ENCODE results near the gene SLC9A3. TPM values are rescaled to one million over a fixed set of nuclear protein-coding genes. Genes with fewer than 3 reads are reported as not detected.
"Not testable (repeated sequence)": the region's sequence is repeated elsewhere in the genome, so short reads cannot be mapped to it uniquely, and the experiment has no call there.

Gene SLC9A3
- total and polyA plus RNA-seq, 2 of the 13 experiments (the other 11 are each of a cell fraction or from before 2014, with no cell fraction given) = 1.5 to 1.8 TPM

DNA sequence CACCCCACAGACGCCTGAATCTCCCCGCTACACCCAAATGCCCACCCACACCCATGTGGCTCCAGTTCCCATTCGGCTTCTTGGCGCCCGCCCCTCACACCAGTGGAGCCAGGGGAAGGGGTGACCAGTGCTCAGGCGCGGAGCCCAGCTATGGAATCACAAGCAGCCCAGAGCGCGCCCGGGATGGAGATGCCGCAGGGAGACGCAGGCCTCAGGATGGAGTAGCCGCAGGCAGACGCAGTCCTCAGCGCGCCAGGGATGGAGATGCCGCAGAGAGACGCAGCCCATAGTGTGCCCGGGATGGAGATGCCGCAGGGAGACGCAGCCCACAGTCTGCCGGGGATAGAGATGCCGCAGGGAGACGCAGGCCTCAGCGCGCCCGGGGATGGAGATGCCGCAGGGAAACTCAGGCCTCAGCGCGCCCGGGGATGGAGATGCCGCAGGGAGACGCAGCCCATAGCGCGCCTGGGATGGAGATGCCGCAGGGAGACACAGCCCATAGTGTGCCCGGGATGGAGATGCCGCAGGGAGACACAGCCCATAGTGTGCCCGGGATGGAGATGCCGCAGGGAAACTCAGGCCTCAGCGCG, 16.2 kb downstream of the SLC9A3 start:
- DNase-seq (ENCODE audit: low spot score); H3K9me3 ChIP-seq (ENCODE audit: low read length); intact Hi-C loops (cut with micrococcal nuclease; ENCODE audit: unreplicated experiment); CTCF ChIA-PET (ENCODE audit: low intra/inter-chr PET ratio, low total read pairs); in situ Hi-C loops (cut with HindIII; ENCODE audit: extremely low pct_ligation_motif_present, low pct_unique_long_range_greater_than_20kb); H2AFZ ChIP-seq (ENCODE audit: low read length); ATAC-seq; H3K9ac ChIP-seq (ENCODE audit: insufficient read depth, low read depth, low read length); H3K79me2 ChIP-seq (ENCODE audit: insufficient read depth, low read length); H3K4me3 ChIP-seq (replicated peaks in 1 of 3; ENCODE audit: insufficient read depth in 1 of 3, low read depth in 2 of 3, low read length in 3 of 3); FAIRE-seq; H3K4me1 ChIP-seq (ENCODE audit: insufficient read depth, low read length); H4K20me1 ChIP-seq (ENCODE audit: insufficient read depth, low read length); H3K36me3 ChIP-seq (replicated peaks in 1 of 2; ENCODE audit: control insufficient read depth in 1 of 2, insufficient read depth in 2 of 2, low read length in 2 of 2); POLR2A ChIA-PET; BruUV-seq (replicated peaks); H3K4me2 ChIP-seq (ENCODE audit: low read depth, low read length); H3K27ac ChIP-seq (ENCODE audit: extremely low read length, insufficient read depth, low read length): not testable (repeated sequence)
- 85% methylated on average over 42 of the region's 42 CpGs for WGBS (ENCODE audit: low lambda C conversion rate)
- peaks cover 9 to 43% of the 10 kb centered on the region in 2 experiments; a peak in 4 of 5 replicates for H3K27me3 ChIP-seq (ENCODE audit: control insufficient read depth in 1 of 2, insufficient read depth in 2 of 2, low read length in 2 of 2)

DNA sequence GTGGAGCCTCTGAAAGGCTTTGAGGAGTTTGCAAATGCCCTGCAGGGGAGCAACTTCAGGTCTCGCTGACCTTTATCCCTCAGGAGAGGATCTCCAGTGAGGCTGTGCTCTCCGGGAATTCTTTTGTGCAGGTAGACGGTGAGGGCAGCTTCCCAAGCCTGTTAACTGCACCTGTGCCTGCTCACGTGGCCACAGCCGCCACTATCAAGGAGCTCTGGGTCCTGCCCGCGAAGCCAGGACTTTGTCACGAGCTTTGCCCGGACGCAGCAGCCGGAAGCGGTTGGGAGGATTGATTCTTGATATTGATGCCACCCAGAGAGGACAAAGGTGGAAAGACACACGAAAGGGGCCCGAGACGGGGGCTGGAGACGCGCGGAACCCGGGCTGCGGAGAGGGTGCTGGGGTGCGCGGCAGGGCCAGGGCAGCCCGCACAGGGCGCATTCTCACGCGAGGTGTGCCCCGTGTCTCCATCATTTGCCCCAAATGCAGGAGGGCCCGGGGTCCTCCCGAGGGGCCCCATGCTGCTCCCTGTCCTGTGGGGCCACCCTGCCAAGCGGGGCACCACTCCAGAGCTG, 18.2 kb downstream of the SLC9A3 start:
- WGBS (ENCODE audit: low lambda C conversion rate) = 0% methylated on average over 5 of the region's 30 CpGs
- H3K9ac ChIP-seq (ENCODE audit: insufficient read depth, low read depth, low read length) = no peak overlapping the region
- no peaks in the 10 kb centered on the region for H3K9me3 ChIP-seq (ENCODE audit: low read length)
- H3K4me2 ChIP-seq (ENCODE audit: low read depth, low read length) = no peak overlapping the region; the same call in 1 of the 2 replicates
- H3K27ac ChIP-seq (ENCODE audit: extremely low read length, insufficient read depth, low read length) = no peak overlapping the region
- no peak overlapping the region for H2AFZ ChIP-seq (ENCODE audit: low read length)
- peaks cover 8% of the 10 kb centered on the region for H3K4me1 ChIP-seq (ENCODE audit: insufficient read depth, low read length)
- ATAC-seq = peak; percentile 13; the same call in 2 of the 3 replicates
- no peaks in the 10 kb centered on the region for H3K79me2 ChIP-seq (ENCODE audit: insufficient read depth, low read length)
- H3K36me3 ChIP-seq (replicated peaks in 1 of 2; ENCODE audit: control insufficient read depth in 1 of 2, insufficient read depth in 2 of 2, low read length in 2 of 2) = no peaks in the 10 kb centered on the region
- ChIA-PET POLR2A (no interaction called here), CTCF (ENCODE audit: low intra/inter-chr PET ratio, low total read pairs) (no interaction called here)
- TF ChIP-seq NFYC (CRISPR knock-in tag; IDR thresholded peaks at IDR 0.05) (no peak), BHLHE40 (IDR thresholded peaks at IDR 0.05; ENCODE audit: low read length) (0 out of 2 replicates have a peak, but pooled peaks have one; percentile 7), HNF4A (CRISPR knock-in tag; IDR thresholded peaks at IDR 0.05) (0 out of 2 replicates have a peak, but pooled peaks have one; percentile 8), ZNF33A (CRISPR knock-in tag; IDR thresholded peaks at IDR 0.05; ENCODE audit: borderline replicate concordance) (no peak), ZNF546 (CRISPR knock-in tag; conservative IDR thresholded peaks at IDR 0.05) (no peak), ZNF772 (CRISPR knock-in tag; IDR thresholded peaks at IDR 0.05) (no peak), HES4 (CRISPR knock-in tag; IDR thresholded peaks at IDR 0.05; ENCODE audit: borderline replicate concordance) (no peak)
- TF ChIP-seq, protein P1, sequence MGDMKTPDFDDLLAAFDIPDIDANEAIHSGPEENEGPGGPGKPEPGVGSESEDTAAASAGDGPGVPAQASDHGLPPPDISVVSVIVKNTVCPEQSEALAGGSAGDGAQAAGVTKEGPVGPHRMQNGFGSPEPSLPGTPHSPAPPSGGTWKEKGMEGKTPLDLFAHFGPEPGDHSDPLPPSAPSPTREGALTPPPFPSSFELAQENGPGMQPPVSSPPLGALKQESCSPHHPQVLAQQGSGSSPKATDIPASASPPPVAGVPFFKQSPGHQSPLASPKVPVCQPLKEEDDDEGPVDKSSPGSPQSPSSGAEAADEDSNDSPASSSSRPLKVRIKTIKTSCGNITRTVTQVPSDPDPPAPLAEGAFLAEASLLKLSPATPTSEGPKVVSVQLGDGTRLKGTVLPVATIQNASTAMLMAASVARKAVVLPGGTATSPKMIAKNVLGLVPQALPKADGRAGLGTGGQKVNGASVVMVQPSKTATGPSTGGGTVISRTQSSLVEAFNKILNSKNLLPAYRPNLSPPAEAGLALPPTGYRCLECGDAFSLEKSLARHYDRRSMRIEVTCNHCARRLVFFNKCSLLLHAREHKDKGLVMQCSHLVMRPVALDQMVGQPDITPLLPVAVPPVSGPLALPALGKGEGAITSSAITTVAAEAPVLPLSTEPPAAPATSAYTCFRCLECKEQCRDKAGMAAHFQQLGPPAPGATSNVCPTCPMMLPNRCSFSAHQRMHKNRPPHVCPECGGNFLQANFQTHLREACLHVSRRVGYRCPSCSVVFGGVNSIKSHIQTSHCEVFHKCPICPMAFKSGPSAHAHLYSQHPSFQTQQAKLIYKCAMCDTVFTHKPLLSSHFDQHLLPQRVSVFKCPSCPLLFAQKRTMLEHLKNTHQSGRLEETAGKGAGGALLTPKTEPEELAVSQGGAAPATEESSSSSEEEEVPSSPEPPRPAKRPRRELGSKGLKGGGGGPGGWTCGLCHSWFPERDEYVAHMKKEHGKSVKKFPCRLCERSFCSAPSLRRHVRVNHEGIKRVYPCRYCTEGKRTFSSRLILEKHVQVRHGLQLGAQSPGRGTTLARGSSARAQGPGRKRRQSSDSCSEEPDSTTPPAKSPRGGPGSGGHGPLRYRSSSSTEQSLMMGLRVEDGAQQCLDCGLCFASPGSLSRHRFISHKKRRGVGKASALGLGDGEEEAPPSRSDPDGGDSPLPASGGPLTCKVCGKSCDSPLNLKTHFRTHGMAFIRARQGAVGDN (CRISPR knock-in tag; IDR thresholded peaks at IDR 0.05) = peak; percentile 47; the same call in 1 of the 2 replicates
- TF ChIP-seq, protein P2, sequence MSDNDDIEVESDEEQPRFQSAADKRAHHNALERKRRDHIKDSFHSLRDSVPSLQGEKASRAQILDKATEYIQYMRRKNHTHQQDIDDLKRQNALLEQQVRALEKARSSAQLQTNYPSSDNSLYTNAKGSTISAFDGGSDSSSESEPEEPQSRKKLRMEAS (IDR thresholded peaks at IDR 0.05) = peak; percentile 33; the same call in 1 of the 2 replicates
- no peak overlapping the region; a peak in 1 of 6 replicates for H3K4me3 ChIP-seq (replicated peaks in 1 of 3; ENCODE audit: insufficient read depth in 1 of 3, low read depth in 2 of 3, low read length in 3 of 3)
- BruUV-seq (replicated peaks) = no TSS peak
- in situ Hi-C loops (cut with HindIII; ENCODE audit: extremely low pct_ligation_motif_present, low pct_unique_long_range_greater_than_20kb) = no loop called here
- H4K20me1 ChIP-seq (ENCODE audit: insufficient read depth, low read length) = no peaks in the 10 kb centered on the region
- no peak for DNase-seq (ENCODE audit: low spot score)
- no peak for FAIRE-seq
- H3K27me3 ChIP-seq (ENCODE audit: control insufficient read depth in 1 of 2, insufficient read depth in 2 of 2, low read length in 2 of 2) = peaks cover 11 to 47% of the 10 kb centered on the region in 2 experiments; a peak in 4 of 5 replicates
- intact Hi-C loops (cut with micrococcal nuclease; ENCODE audit: unreplicated experiment) = no loop called here

Measured in HepG2 (cell line).